ENCODE results near the gene SLC10A1.

GRCh38 chr14:69815556-69815955 is 18.5 kb upstream of the SLC10A1 start:
- TF ChIP-seq, protein P1, sequence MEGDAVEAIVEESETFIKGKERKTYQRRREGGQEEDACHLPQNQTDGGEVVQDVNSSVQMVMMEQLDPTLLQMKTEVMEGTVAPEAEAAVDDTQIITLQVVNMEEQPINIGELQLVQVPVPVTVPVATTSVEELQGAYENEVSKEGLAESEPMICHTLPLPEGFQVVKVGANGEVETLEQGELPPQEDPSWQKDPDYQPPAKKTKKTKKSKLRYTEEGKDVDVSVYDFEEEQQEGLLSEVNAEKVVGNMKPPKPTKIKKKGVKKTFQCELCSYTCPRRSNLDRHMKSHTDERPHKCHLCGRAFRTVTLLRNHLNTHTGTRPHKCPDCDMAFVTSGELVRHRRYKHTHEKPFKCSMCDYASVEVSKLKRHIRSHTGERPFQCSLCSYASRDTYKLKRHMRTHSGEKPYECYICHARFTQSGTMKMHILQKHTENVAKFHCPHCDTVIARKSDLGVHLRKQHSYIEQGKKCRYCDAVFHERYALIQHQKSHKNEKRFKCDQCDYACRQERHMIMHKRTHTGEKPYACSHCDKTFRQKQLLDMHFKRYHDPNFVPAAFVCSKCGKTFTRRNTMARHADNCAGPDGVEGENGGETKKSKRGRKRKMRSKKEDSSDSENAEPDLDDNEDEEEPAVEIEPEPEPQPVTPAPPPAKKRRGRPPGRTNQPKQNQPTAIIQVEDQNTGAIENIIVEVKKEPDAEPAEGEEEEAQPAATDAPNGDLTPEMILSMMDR (conservative IDR thresholded peaks at IDR 0.05; ENCODE audit: low read length), result no peak
- no peak for TF ChIP-seq EZH2phosphoT487 (IDR thresholded peaks at IDR 0.05; ENCODE audit: borderline replicate concordance, low read depth, low read length)

Measured in OCI-LY7 (cell line).